Fibroblast of pulmonary artery (primary cell): ENCODE results near the gene AMT.

Experiments used
- DNase-seq: peaks from one replicate; pipeline ENCODE4 v3.0.0-alpha.2; 2010; ENCODE audit warnings: low read depth
- H3K4me3 ChIP-seq: replicated peaks from 2 replicates; pipeline ENCODE4 v1.5.1; 2011; ENCODE audit warnings: low read depth, mild to moderate bottlenecking, control low read depth, low read length, moderate library complexity
- CTCF ChIP-seq: IDR thresholded peaks from 2 replicates; pipeline ENCODE4 v1.5.1; 2011; ENCODE audit warnings: mild to moderate bottlenecking, control low read depth, low read length, inconsistent platforms; ENCODE audit errors: missing control alignments

The AMT gene

GRCh38 chr3:49465270-49466034 lies 43.2 kb upstream of the AMT start:
- DNase-seq: peak; percentile 45
- H3K4me3 ChIP-seq: no peak overlapping the region
- no peak for TF ChIP-seq CTCF

- no peak overlapping the region for H3K4me3 ChIP-seq
- no peak for TF ChIP-seq CTCF
- DNase-seq: no peak
Measured at GRCh38 chr3:49462222-49462621, 39.9 kb upstream of the AMT start.

GRCh38 chr3:49461443-49462171 lies 39.3 kb upstream of the AMT start:
- H3K4me3 ChIP-seq: no peak overlapping the region
- no peak for TF ChIP-seq CTCF
- DNase-seq: peak; percentile 51

GRCh38 chr3:49460956-49461355 lies 38.7 kb upstream of the AMT start:
- H3K4me3 ChIP-seq: no peak overlapping the region
- no peak for DNase-seq
- no peak for TF ChIP-seq CTCF

- TF ChIP-seq CTCF: no peak
Measured at GRCh38 chr3:49460188-49460890, 38.1 kb upstream of the AMT start.

GRCh38 chr3:49456466-49456865 lies 34.2 kb upstream of the AMT start:
- no peak overlapping the region for H3K4me3 ChIP-seq
- TF ChIP-seq CTCF: no peak
- peak; percentile 30 for DNase-seq

More at GRCh38 chr3:49460188-49460890, 38.1 kb upstream of the AMT start:
- no peak overlapping the region for H3K4me3 ChIP-seq
- DNase-seq: no peak
